ENCODE measurements around the gene CELF2.

DNA sequence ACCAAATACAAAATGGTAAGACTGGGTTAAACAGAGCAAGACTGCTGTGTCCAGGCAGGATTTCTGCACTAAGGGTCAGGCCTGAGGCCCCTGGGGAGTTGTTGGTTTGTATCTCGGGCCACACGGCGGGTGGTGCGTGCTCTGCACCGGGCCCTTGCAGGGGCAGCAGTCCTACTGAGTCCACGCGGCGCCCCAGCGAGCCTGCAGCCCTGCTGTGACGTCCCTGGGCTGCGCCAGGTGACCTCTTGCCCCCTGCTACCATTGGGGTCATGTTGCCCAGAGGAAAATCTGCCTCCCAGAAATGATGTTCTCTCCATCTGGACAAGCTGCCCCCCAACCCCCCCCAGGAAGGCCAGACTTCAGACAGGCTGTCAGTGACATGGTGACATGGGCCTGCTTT is 281.5 kb downstream of the CELF2 start:
- TF ChIP-seq, protein P1, sequence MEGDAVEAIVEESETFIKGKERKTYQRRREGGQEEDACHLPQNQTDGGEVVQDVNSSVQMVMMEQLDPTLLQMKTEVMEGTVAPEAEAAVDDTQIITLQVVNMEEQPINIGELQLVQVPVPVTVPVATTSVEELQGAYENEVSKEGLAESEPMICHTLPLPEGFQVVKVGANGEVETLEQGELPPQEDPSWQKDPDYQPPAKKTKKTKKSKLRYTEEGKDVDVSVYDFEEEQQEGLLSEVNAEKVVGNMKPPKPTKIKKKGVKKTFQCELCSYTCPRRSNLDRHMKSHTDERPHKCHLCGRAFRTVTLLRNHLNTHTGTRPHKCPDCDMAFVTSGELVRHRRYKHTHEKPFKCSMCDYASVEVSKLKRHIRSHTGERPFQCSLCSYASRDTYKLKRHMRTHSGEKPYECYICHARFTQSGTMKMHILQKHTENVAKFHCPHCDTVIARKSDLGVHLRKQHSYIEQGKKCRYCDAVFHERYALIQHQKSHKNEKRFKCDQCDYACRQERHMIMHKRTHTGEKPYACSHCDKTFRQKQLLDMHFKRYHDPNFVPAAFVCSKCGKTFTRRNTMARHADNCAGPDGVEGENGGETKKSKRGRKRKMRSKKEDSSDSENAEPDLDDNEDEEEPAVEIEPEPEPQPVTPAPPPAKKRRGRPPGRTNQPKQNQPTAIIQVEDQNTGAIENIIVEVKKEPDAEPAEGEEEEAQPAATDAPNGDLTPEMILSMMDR (IDR thresholded peaks at IDR 0.05; ENCODE audit: insufficient read depth, low read length, poor library complexity, severe bottlenecking), result no peak
- TF ChIP-seq EZH2phosphoT487 (conservative IDR thresholded peaks at IDR 0.05; ENCODE audit: low read length), result no peak

Data from SU-DHL-6 (cell line).